Lower leg skin (tissue), 3 donors: Measurements from ENCODE around the gene FCHSD1.
A peak's percentile ranks its signal among the peaks of the same experiment; 100 is the strongest.

Experiments used
- CTCF ChIP-seq, 3 donors: fragments of 450-650 bp; IDR thresholded peaks; one replicate each; pipeline ENCODE4 v1.5.1; 2016; ENCODE audit warnings: antibody characterized with exemption in 3 of 3, mild to moderate bottlenecking in 3 of 3, moderate library complexity in 2 of 3
- POLR2A ChIP-seq, 2 donors: fragments of 450-650 bp; IDR thresholded peaks; one replicate each; pipeline ENCODE4 v1.6.1; 2016 to 2017; ENCODE audit warnings: antibody characterized with exemption in 2 of 2, mild to moderate bottlenecking in 1 of 2, moderate library complexity in 1 of 2

GRCh38 chr5:141691867-141692532 is 40.8 kb upstream of the FCHSD1 start:
- TF ChIP-seq CTCF (IDR thresholded peaks at IDR 0.05) (peak in 2 of 3 donors; percentile 11 to 90), POLR2A (IDR thresholded peaks at IDR 0.05) (no peak)
